Fibroblast of the aortic adventitia (primary cell): ENCODE measurements around the gene MAPK10. TPM values are rescaled to one million over a fixed set of nuclear protein-coding genes. Genes with fewer than 3 reads are reported as not detected.

ENCODE experiments used
- DNase-seq: peaks from one replicate; pipeline ENCODE4 v3.0.0-alpha.2; 2010; ENCODE audit warnings: low read depth
- H3K4me3 ChIP-seq: 2 replicates; pipeline ENCODE4 v1.5.1; 2011; ENCODE audit warnings: low read depth, mild to moderate bottlenecking, control low read depth, low read length, moderate library complexity
- CTCF ChIP-seq: IDR thresholded peaks from 2 replicates; pipeline ENCODE4 v1.5.1; 2011; ENCODE audit warnings: mild to moderate bottlenecking, low read length, control low read depth, inconsistent platforms; ENCODE audit not compliant: insufficient read depth
- total RNA-seq: library from RNA; depleted of rRNA; stranded (reverse); fragments of >200 nt; gene quantifications from 2 replicates; pipeline ENCODE4 v1.2.3, GENCODE V29; 2012; ENCODE audit warnings: low replicate concordance

MAPK10 gene
- total RNA-seq, 1 donor, result 69.6 TPM

GRCh38 chr4:86367577-86367976 lies 7.7 kb upstream of the MAPK10 start:
- no peak overlapping the region for H3K4me3 ChIP-seq
- TF ChIP-seq CTCF, result no peak
- peak; percentile 66 for DNase-seq

GRCh38 chr4:86366920-86367319 lies 7.1 kb upstream of the MAPK10 start:
- no peak for TF ChIP-seq CTCF
- DNase-seq, result no peak

GRCh38 chr4:86362510-86362909 lies 2.7 kb upstream of the MAPK10 start:
- DNase-seq, result no peak
- no peak overlapping the region for H3K4me3 ChIP-seq
- no peak for TF ChIP-seq CTCF

More at GRCh38 chr4:86366920-86367319, 7.1 kb upstream of the MAPK10 start:
- H3K4me3 ChIP-seq, result no peak overlapping the region

GRCh38 chr4:86358257-86358656 lies 1.6 kb downstream of the MAPK10 start:
- no peak overlapping the region for H3K4me3 ChIP-seq
- TF ChIP-seq CTCF, result no peak
- peak; percentile 28 for DNase-seq

GRCh38 chr4:86357608-86358007 lies 2.2 kb downstream of the MAPK10 start:
- DNase-seq, result no peak
- no peak for TF ChIP-seq CTCF
- H3K4me3 ChIP-seq, result no peak overlapping the region

- no peak for TF ChIP-seq CTCF
- DNase-seq, result no peak
- no peak overlapping the region for H3K4me3 ChIP-seq
Measured at GRCh38 chr4:86356425-86357210, 3.2 kb downstream of the MAPK10 start.

- TF ChIP-seq CTCF, result no peak
- no peak overlapping the region for H3K4me3 ChIP-seq
- no peak for DNase-seq
Measured at GRCh38 chr4:86354390-86354789, 5.5 kb downstream of the MAPK10 start.
